Vagina (tissue), 2 donors: ENCODE measurements around the gene EFHC1. TPM values are rescaled to one million over a fixed set of nuclear protein-coding genes. Genes with fewer than 3 reads are reported as not detected.
"Not testable (repeated sequence)": the region's sequence is repeated elsewhere in the genome, so short reads cannot be mapped to it uniquely, and the experiment has no call there.

Source experiments
- DNase-seq, 2 donors: peaks; one replicate each; pipeline ENCODE4 v3.0.0-alpha.2; 2017; ENCODE audit errors: extremely low spot score in 2 of 2
- H3K27ac ChIP-seq: fragments of 200-600 bp; sonication (generic); one replicate; pipeline ENCODE4 v1.5.1; 2019
- H3K27me3 ChIP-seq: fragments of 200-600 bp; sonication (generic); one replicate; pipeline ENCODE4 v1.5.1; 2019
- H3K36me3 ChIP-seq, 2 donors: fragments of 200-600 bp; sonication (generic); one replicate each; pipeline ENCODE4 v1.5.1; 2017 to 2019
- H3K4me1 ChIP-seq: fragments of 200-600 bp; sonication (generic); one replicate; pipeline ENCODE4 v1.5.1; 2019
- H3K4me3 ChIP-seq, 2 donors: fragments of 200-600 bp; sonication (generic); 1 replicate in 1 of 2; 2 replicates in 1 of 2; pipeline ENCODE4 v1.5.1; 2016 to 2019
- H3K9me3 ChIP-seq: fragments of 200-600 bp; sonication (generic); one replicate; pipeline ENCODE4 v1.5.1; 2019
- CTCF ChIP-seq, 3 experiments: fragments of 450-650 bp in 2 of 3; fragments of 200-600 bp in 1 of 3; sonication (generic) in 1 of 3; IDR thresholded peaks; one replicate each; pipeline ENCODE4 v1.5.1; 2017 to 2019; ENCODE audit warnings: antibody characterized with exemption in 3 of 3, mild to moderate bottlenecking in 2 of 3, moderate library complexity in 2 of 3
- POLR2A ChIP-seq, 2 donors: fragments of 450-650 bp; IDR thresholded peaks; one replicate each; pipeline ENCODE4 v1.6.1; 2017; ENCODE audit warnings: antibody characterized with exemption in 2 of 2, mild to moderate bottlenecking in 2 of 2, moderate library complexity in 2 of 2
- POLR2AphosphoS5 ChIP-seq, 2 donors: sonication (generic); formaldehyde crosslinking; IDR thresholded peaks; one replicate each; pipeline ENCODE4 v1.9.0; 2017; ENCODE audit warnings: antibody characterized with exemption in 2 of 2, mild to moderate bottlenecking in 2 of 2, low read depth in 1 of 2; ENCODE audit not compliant: insufficient read depth in 1 of 2
- intact Hi-C: fragments of 100-400 bp; cut with DNase I; formaldehyde crosslinking; loops from one replicate; pipeline ENCODE4 v1.15.1; 2023
- total RNA-seq: library from RNA; depleted of rRNA; stranded (reverse); fragments of >200 nt; gene quantifications from one replicate; pipeline ENCODE4 v1.2.3, GENCODE V29; 2016

Gene EFHC1
- total RNA-seq, 1 donor from 2014 or later, result 27.0 TPM

GRCh38 chr6:52438926-52439325 is 18.8 kb downstream of the EFHC1 start:
- Histone ChIP-seq H3K27ac (no peak overlapping the region), H3K4me1 (no peaks in the 10 kb centered on the region), H3K4me3 (no peak overlapping the region), H3K36me3 (no peaks in the 10 kb centered on the region), H3K9me3 (no peaks in the 10 kb centered on the region), H3K27me3 (no peaks in the 10 kb centered on the region)
- intact Hi-C loops, result no loop called here
- DNase-seq, result no peak
- TF ChIP-seq POLR2A (IDR thresholded peaks at IDR 0.05), result no peak
- TF ChIP-seq CTCF (IDR thresholded peaks at IDR 0.05), result no peak
- TF ChIP-seq POLR2AphosphoS5 (IDR thresholded peaks at IDR 0.05; ENCODE audit: insufficient read depth in 1 of 2, low read depth in 1 of 2), result no peak

- Histone ChIP-seq H3K36me3 (peaks cover 0 to 10% of the 10 kb centered on the region in 2 donors), H3K9me3 (no peaks in the 10 kb centered on the region), H3K27ac (no peak overlapping the region), H3K4me1 (no peaks in the 10 kb centered on the region), H3K27me3 (no peaks in the 10 kb centered on the region), H3K4me3 (no peak overlapping the region)
- no peak for TF ChIP-seq POLR2AphosphoS5 (IDR thresholded peaks at IDR 0.05; ENCODE audit: insufficient read depth in 1 of 2, low read depth in 1 of 2)
- TF ChIP-seq POLR2A (IDR thresholded peaks at IDR 0.05), result no peak
- intact Hi-C loops, result no loop called here
- DNase-seq, result no peak
These were observed 34.4 kb downstream of the EFHC1 start for GRCh38 chr6:52454556-52454955.

GRCh38 chr6:52457096-52457495 is 37.0 kb downstream of the EFHC1 start:
- no peak for TF ChIP-seq CTCF (IDR thresholded peaks at IDR 0.05)
- no peak for TF ChIP-seq POLR2AphosphoS5 (IDR thresholded peaks at IDR 0.05; ENCODE audit: insufficient read depth in 1 of 2, low read depth in 1 of 2)
- no peak for TF ChIP-seq POLR2A (IDR thresholded peaks at IDR 0.05)
- no peaks in the 10 kb centered on the region for H3K27me3 ChIP-seq
- H3K36me3 ChIP-seq, result peaks cover 0 to 5% of the 10 kb centered on the region in 2 donors
- intact Hi-C loops, result no loop called here
- no peak for DNase-seq
- H3K9me3 ChIP-seq, result no peaks in the 10 kb centered on the region
- no peaks in the 10 kb centered on the region for H3K4me1 ChIP-seq
- H3K27ac ChIP-seq, result no peak overlapping the region
- H3K4me3 ChIP-seq, result no peak overlapping the region

GRCh38 chr6:52461194-52461593 is 41.1 kb downstream of the EFHC1 start:
- H3K9me3 ChIP-seq, H3K27me3 ChIP-seq, H3K4me1 ChIP-seq, H3K27ac ChIP-seq, DNase-seq, intact Hi-C loops, H3K36me3 ChIP-seq, H3K4me3 ChIP-seq: not testable (repeated sequence)

GRCh38 chr6:52474173-52474572 is 54.0 kb downstream of the EFHC1 start:
- TF ChIP-seq POLR2AphosphoS5 (IDR thresholded peaks at IDR 0.05; ENCODE audit: insufficient read depth in 1 of 2, low read depth in 1 of 2) (no peak), POLR2A (IDR thresholded peaks at IDR 0.05) (no peak), CTCF (IDR thresholded peaks at IDR 0.05) (no peak)
- no peak overlapping the region for H3K27ac ChIP-seq
- DNase-seq, result no peak
- H3K27me3 ChIP-seq, result no peaks in the 10 kb centered on the region
- H3K4me1 ChIP-seq, result no peaks in the 10 kb centered on the region
- H3K36me3 ChIP-seq, result no peaks in the 10 kb centered on the region
- H3K4me3 ChIP-seq, result no peak overlapping the region
- no peaks in the 10 kb centered on the region for H3K9me3 ChIP-seq
- intact Hi-C loops, result no loop called here

GRCh38 chr6:52475307-52475706 is 55.2 kb downstream of the EFHC1 start:
- no peaks in the 10 kb centered on the region for H3K4me1 ChIP-seq
- H3K27ac ChIP-seq, result no peak overlapping the region
- TF ChIP-seq POLR2AphosphoS5 (IDR thresholded peaks at IDR 0.05; ENCODE audit: insufficient read depth in 1 of 2, low read depth in 1 of 2), result no peak
- TF ChIP-seq CTCF (IDR thresholded peaks at IDR 0.05), result no peak
- no peak for TF ChIP-seq POLR2A (IDR thresholded peaks at IDR 0.05)
- intact Hi-C loops, result no loop called here
- no peaks in the 10 kb centered on the region for H3K36me3 ChIP-seq
- no peak overlapping the region for H3K4me3 ChIP-seq
- DNase-seq, result no peak
- H3K27me3 ChIP-seq, result no peaks in the 10 kb centered on the region
- H3K9me3 ChIP-seq, result no peaks in the 10 kb centered on the region
